Subcutaneous abdominal adipose tissue (tissue), 5 donors: Measurements from ENCODE around the gene MAN1A1.

Source experiments
- H3K27ac ChIP-seq: one replicate; pipeline ENCODE4 v1.7.0; 2013; ENCODE audit warnings: low read depth, mild to moderate bottlenecking, inconsistent platforms, low read length, moderate library complexity
- H3K27me3 ChIP-seq, 5 donors: one replicate each; pipeline ENCODE4 v1.7.0; 2013; ENCODE audit warnings: low read length in 5 of 5, inconsistent platforms in 1 of 5; ENCODE audit not compliant: control insufficient read depth in 5 of 5, insufficient read depth in 4 of 5
- H3K36me3 ChIP-seq, 5 donors: one replicate each; pipeline ENCODE4 v1.7.0; 2013; ENCODE audit warnings: low read length in 5 of 5; ENCODE audit not compliant: control insufficient read depth in 5 of 5, insufficient read depth in 5 of 5
- H3K4me1 ChIP-seq, 5 donors: one replicate each; pipeline ENCODE4 v1.7.0; 2013; ENCODE audit warnings: low read length in 5 of 5, mild to moderate bottlenecking in 3 of 5, moderate library complexity in 1 of 5; ENCODE audit not compliant: control insufficient read depth in 5 of 5, insufficient read depth in 5 of 5
- H3K4me3 ChIP-seq, 5 donors: one replicate each; pipeline ENCODE4 v1.7.0; 2013; ENCODE audit warnings: low read length in 5 of 5, low read depth in 1 of 5
- H3K9ac ChIP-seq, 5 donors: one replicate each; pipeline ENCODE4 v1.7.0; 2013; ENCODE audit warnings: low read length in 5 of 5, mild to moderate bottlenecking in 4 of 5, moderate library complexity in 3 of 5
- H3K9me3 ChIP-seq, 5 donors: one replicate each; pipeline ENCODE4 v1.7.0; 2013; ENCODE audit warnings: low read length in 5 of 5; ENCODE audit not compliant: control insufficient read depth in 5 of 5
- donor health status: healthy.
- donor health status: healthy.
- donor health status: healthy.
- donor health status: healthy.
- donor health status: healthy.

MAN1A1 gene

DNA sequence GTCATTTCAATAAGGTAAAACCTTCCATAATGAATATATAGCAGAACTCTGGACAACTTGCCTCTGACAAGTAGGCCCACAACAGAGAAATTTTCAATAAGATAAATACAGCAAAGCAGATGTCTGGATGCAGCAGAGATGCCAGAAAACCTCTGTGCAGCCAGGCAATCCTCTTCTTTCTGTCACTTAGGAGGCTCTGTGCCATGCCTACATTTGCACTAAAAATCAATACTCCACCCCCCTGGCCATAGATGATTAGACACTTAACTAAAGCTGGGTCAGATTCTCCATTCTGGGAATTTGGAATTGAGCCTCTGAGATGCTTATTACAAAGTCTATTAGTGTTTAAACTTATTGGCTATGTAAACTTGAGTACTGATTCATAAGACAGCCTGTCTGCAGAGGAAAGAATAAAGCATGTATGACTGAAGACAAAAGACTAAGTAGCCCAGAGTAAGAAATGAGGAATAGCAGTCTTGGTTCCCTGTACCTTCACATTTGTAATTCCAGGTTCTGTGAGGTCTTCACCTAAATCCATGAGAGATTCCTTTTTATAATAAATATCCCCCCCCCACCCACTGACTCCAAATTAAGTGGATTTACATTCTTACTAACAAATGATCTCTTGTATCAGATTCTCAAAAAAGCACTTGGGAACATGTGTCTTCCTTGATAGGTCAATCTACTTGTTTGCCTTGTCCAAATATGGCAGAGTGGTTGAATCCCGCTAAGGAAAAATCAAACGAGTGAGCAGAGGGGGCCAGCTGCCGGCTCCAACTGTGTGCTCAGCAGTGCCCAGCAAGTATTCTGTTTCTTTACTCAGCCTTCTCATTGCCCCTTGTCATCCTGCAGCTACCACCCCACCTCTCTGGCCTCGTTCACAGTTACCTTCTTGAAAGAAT lies 20.4 kb downstream of the MAN1A1 start:
- no peak overlapping the region for H3K27ac ChIP-seq
- peaks cover 7 to 23% (median 20%) of the 10 kb centered on the region in 5 donors for H3K36me3 ChIP-seq
- peaks cover 0 to 19% (median 16%) of the 10 kb centered on the region in 5 donors for H3K4me1 ChIP-seq

DNA sequence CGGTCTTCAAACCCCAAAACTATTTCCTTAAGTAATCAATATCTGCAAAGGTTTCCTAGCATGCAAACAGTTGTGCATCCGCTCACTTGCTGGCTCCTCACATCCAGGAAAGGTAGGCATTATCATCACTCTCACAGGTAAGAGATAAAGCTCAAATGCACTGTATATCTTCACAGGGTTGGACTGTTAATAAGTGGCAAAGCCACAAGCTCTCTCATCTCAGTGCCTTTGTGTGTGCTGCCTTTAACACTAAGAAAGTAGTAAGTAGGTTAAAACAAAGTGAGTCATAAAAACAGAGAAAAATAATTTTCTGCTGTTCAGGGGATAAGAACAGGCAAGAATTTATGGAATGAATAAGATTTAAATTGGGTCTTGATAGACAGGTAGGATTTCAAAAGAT lies 21.3 kb downstream of the MAN1A1 start:
- Histone ChIP-seq H3K4me1 (peaks cover 0 to 23% (median 14%) of the 10 kb centered on the region in 5 donors), H3K27ac (no peak overlapping the region), H3K9me3 (no peaks in the 10 kb centered on the region), H3K36me3 (peaks cover 10 to 26% (median 18%) of the 10 kb centered on the region in 5 donors), H3K4me3 (no peak overlapping the region), H3K27me3 (no peaks in the 10 kb centered on the region), H3K9ac (no peak overlapping the region)

More for the DNA sequence above, 20.4 kb downstream of the MAN1A1 start:
- Histone ChIP-seq H3K27me3 (no peaks in the 10 kb centered on the region), H3K9me3 (no peaks in the 10 kb centered on the region), H3K4me3 (no peak overlapping the region), H3K9ac (no peak overlapping the region)

DNA sequence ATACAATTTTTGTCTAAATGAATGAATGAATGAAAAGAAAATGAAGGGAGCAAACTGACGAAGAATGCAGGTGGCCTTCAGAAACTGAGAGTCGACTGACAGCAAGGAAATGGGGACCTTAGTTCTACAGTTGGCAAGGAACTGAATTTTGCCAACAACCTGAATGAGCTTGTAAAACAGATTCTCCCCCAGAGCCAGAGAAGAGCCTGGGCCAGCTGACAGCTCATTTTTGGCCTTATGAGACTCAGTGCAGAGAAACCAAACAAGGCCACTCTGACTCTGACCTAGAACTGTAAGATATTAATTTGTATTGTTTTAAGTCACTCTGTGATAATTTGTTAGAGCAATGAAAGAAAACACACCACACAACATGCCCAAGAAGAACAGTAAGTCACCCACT lies 21.8 kb downstream of the MAN1A1 start:
- Histone ChIP-seq H3K9me3 (no peaks in the 10 kb centered on the region), H3K4me1 (peaks cover 0 to 25% (median 9%) of the 10 kb centered on the region in 5 donors), H3K27ac (no peak overlapping the region), H3K27me3 (no peaks in the 10 kb centered on the region), H3K4me3 (no peak overlapping the region), H3K9ac (no peak overlapping the region), H3K36me3 (peaks cover 11 to 23% (median 16%) of the 10 kb centered on the region in 5 donors)

DNA sequence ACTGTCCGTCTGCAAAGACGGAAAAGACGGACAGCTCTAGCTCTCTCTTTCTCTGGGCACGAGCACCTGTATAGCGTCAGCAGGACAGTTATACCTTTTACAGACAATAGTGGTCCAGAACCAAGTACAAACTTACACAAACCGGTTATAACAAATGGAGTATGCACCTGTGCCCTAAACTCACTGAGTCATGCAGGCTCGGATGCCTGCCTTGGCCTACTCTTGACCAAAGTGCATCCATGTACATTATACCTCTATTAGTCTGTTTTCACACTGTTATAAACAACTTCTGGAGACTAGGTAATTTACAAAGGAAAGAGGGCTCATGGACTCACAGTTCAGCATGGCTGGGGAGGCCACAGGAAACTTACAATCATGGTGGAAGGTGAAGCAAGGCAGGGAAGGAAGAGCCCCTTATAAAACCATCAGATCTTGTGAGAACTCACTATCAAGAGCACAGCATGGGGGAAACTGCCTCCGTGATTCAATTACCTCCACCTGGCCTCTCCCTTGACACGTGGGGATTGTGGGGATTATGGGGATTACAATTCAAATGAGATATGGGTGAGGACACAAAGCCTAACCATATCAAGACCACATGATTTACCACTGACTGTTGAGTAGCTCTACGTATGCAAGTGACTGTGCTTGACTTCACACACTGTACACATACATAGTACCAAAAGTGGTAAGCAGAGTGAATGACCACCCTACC lies 23.1 kb downstream of the MAN1A1 start:
- H3K4me1 ChIP-seq, result peaks cover 0 to 23% (median 9%) of the 10 kb centered on the region in 5 donors
- no peaks in the 10 kb centered on the region for H3K27me3 ChIP-seq
- H3K4me3 ChIP-seq, result no peak overlapping the region
- no peak overlapping the region for H3K9ac ChIP-seq
- no peaks in the 10 kb centered on the region for H3K9me3 ChIP-seq
- peaks cover 11 to 24% (median 13%) of the 10 kb centered on the region in 5 donors for H3K36me3 ChIP-seq
- no peak overlapping the region for H3K27ac ChIP-seq

DNA sequence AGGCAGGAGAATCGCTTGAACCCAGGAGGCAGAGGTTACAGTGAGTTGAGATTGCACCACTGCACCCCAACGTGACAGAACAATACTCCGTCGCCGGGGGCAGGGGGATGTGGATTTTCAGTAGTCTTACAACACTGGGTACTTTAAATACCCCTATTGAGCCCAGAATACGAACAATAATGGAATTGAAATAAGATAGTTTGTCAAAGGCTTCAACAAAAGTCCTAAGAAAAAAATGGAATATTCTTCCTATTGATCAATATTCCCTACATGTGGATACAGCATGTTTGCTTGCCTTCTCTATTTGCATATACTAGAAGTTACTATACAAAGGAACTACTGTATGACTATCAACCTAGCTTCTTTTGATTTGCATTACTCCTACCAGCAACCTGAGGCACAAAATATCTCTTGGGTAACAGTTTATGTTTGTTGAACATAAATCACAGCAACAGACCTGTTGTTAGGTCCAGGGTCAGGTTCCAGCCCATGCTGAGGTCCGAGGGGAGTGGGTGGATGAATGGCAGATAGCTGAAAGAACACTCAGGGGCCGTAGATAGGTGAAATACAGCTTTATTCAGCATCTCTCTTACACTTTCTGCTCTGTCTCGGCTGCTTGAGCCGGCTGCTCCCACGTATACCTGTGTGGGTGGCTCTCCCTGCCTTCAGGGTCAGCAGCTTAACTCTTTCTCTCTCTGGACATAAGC lies 23.8 kb downstream of the MAN1A1 start:
- H3K4me3 ChIP-seq, result no peak overlapping the region
- no peaks in the 10 kb centered on the region for H3K27me3 ChIP-seq
- H3K9me3 ChIP-seq, result no peaks in the 10 kb centered on the region
- peaks cover 11 to 24% (median 13%) of the 10 kb centered on the region in 5 donors for H3K36me3 ChIP-seq
- no peak overlapping the region for H3K9ac ChIP-seq
- H3K27ac ChIP-seq, result no peak overlapping the region
- H3K4me1 ChIP-seq, result peaks cover 0 to 23% (median 9%) of the 10 kb centered on the region in 5 donors

DNA sequence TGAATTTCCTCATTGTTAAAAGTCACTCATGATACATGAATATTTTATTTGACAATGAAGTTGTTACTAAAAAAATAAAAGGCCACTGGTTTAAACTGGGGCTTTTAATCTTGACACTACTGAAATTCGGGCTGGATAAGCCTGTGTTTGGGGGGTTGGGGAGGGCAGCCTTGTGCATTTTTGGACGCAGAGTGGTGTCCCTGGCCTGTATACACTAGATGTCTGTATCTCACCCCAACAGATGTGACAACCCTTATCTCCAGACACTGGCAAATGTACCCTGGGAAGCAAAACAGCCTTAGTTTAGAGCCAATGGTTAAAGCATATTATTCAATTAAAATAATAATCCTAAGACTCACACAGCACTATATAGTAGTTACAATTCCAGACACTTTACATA lies 24.8 kb downstream of the MAN1A1 start:
- Histone ChIP-seq H3K9ac (no peak overlapping the region), H3K27me3 (no peaks in the 10 kb centered on the region), H3K36me3 (peaks cover 11 to 24% (median 13%) of the 10 kb centered on the region in 5 donors), H3K27ac (no peak overlapping the region), H3K9me3 (no peaks in the 10 kb centered on the region), H3K4me1 (peaks cover 0 to 26% (median 9%) of the 10 kb centered on the region in 5 donors), H3K4me3 (no peak overlapping the region)

DNA sequence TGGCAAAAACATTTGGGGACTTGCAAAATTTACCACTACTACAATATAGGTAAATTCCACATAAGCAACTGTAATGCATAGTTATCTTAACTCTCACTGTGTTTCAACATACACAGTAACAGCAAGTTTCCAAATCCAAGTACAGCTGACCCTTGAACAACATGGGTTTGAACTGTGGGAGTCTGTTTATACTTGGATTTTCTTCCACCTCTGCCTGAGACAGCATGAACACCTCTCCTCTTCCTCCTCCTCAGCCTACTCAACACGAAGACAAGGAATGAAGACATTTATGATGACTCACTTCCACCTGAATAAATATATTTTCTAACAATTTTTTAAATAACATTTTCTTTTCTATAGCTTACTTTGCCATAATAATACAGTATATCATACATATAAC lies 25.6 kb downstream of the MAN1A1 start:
- no peak overlapping the region for H3K9ac ChIP-seq
- H3K4me1 ChIP-seq, result peaks cover 0 to 23% (median 11%) of the 10 kb centered on the region in 5 donors
- H3K27ac ChIP-seq, result no peak overlapping the region
- H3K9me3 ChIP-seq, result no peaks in the 10 kb centered on the region
- H3K27me3 ChIP-seq, result no peaks in the 10 kb centered on the region
- H3K36me3 ChIP-seq, result peaks cover 11 to 24% (median 13%) of the 10 kb centered on the region in 5 donors
- H3K4me3 ChIP-seq, result no peak overlapping the region

DNA sequence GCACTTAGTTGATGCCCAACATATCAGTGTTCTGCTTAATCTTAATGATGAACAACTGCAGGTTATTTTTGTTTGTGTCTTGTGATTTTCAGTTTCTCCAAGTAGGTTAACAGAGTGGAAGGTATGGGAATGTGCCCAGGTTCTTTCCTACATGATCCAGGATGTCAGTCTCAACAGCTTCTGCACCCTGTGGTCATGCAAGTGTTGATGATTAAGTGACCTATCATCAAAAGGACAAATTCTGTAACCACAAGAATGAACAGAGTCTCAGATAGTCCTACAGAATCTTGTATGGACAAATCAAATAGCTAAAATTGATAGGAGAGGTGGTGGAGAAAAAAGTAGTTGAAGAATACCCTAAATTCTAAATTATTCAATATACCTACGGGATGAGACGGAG lies 26.1 kb downstream of the MAN1A1 start:
- no peak overlapping the region for H3K27ac ChIP-seq
- no peaks in the 10 kb centered on the region for H3K9me3 ChIP-seq

DNA sequence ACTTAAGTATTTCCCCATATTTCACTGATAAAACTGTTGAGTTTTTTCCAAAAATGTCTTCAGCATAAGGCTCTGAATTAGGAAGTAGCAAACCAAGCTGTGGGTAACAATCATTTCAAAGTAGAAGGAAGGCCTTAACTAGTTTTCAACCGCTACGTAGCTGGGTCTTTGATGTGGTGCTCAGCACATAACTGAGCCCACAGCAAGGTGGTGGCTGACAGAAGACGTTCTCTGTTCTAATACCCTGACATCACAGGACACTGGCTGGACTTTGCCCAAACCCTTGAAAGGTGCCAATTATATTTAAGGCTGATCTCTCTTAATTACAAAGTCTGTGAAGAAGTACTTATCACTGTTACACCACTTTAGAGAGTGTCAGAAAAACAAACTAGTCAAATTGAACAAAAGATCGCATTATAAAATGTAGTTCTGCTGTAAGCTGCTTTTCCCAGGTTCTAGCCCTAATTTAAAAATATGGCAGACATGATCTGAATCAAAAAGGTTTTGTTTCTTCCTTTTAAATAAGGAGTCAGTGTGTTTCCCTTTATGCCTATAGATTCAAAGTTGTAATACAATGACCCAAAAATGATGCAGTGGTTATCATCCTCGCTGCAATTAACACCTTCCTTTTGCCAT lies 26.7 kb downstream of the MAN1A1 start:
- Histone ChIP-seq H3K27me3 (no peaks in the 10 kb centered on the region), H3K27ac (peak overlapping the region; percentile 4), H3K4me3 (no peak overlapping the region), H3K36me3 (peaks cover 11 to 26% (median 15%) of the 10 kb centered on the region in 5 donors), H3K9ac (no peak overlapping the region), H3K4me1 (peaks cover 0 to 18% (median 11%) of the 10 kb centered on the region in 5 donors), H3K9me3 (no peaks in the 10 kb centered on the region)

More for the DNA sequence above, 26.1 kb downstream of the MAN1A1 start:
- peaks cover 0 to 23% (median 11%) of the 10 kb centered on the region in 5 donors for H3K4me1 ChIP-seq
- H3K36me3 ChIP-seq, result peaks cover 11 to 24% (median 13%) of the 10 kb centered on the region in 5 donors
- H3K27me3 ChIP-seq, result no peaks in the 10 kb centered on the region
- no peak overlapping the region for H3K4me3 ChIP-seq
- no peak overlapping the region for H3K9ac ChIP-seq
